ENCODE results near the gene UMAD1.

The UMAD1 gene

DNA sequence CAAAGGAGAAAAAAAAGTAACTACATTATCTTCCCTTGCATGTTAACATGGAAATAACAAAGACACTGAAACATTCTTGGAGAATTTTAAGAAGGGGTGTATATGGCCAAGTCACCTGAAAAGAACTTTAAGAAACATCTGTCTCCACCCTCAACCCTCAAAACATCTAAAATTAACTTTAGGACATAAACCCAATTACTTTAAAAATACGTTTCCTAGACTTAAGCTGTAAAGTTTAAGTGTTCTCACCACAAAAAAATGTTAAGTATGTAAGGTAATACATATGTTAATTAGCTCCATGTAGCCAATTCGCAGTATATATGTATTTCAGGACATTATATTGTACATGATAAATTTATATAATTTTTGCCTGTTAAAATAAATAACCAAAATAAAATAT lies 257.0 kb downstream of the UMAD1 start:
- peak; percentile 100 for FAIRE-seq

DNA sequence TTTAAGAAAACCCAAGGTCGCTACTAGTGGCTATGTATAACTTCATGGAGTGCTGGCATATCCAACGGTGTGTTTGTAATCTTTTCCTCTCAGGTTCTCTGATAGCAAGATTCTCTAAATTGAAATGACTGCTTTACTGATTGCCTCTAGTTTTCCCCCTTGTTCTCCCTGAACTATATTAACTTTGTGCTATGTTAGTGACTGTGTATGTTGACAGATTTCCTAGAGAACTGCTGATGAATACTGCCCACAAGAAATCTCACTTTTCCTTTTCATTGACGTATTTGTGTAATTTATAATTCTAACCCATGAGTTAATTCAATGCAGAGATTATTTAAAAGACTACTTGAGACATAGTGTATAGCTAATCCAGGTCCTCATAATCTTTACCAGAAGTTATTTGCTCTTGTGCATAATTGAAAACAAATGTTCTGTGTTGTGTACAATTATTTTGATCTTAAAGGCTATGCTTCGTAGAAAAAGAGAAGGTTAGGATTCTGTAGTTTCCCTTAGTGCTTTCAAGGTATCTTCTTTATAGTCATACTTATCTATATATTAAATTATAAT lies 257.5 kb downstream of the UMAD1 start:
- no peak for FAIRE-seq

DNA sequence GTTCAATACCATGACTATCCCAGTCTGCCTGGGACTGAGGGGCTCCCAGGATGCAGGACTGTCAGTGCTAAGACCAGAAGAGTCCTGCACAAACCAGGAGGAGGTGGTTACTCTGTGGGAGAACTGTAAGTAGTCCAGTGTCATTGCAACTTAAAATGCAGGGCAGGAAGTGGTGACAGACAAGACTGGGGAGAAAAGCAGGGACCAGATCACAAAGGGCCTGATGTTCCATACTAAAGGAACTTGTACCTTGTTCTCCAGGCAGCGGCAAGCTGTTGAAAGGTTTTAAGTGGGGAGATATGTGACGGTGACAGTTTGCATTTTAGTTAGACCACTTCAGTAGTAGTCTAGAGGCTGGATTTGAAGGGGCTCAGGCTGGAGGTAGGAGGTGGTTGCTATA lies 262.3 kb downstream of the UMAD1 start:
- peak; percentile 17 for FAIRE-seq

DNA sequence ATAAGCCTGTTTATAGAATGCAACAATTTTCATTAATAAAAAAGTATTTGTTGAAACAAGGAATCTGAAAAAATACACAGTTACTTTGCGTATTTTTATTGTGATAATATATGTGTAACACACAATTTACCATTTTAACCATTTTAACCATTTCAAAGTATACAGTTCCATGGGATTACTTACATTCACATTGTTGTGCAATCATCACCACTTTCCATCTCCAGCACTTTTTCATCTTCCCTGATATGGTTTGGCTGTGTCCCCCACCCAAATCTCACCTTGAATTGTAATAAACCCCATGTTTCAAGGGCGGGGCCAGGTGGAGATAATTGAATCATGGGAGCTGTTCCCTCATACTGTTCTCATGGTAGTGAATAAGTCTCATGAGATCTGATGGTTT lies 266.8 kb downstream of the UMAD1 start:
- no peak for FAIRE-seq

DNA sequence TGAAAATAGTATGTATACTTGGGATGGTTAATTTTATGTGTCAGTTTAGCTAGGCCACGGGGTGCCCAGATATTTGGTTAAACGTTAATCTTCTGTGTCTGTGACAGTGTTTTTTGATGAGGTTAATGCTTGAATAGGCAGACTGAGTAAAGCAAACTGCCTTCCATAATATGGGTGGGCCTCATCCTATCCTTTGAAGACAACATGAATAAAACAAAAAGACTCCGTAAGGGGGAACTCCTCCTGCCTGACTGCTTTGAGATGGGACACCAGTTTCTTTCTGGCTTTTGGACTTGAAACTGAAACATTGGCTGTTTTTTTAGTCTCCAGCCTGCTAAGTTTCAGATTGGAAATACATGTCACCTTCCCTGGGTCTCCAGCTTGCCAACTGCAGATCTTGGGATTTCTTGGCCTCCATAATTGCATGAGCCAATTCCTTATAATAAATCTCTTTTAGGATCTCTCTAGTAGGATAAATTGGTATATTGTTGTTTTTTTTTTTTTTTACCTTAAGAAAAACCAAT lies 268.1 kb downstream of the UMAD1 start:
- peak; percentile 87 for FAIRE-seq

DNA sequence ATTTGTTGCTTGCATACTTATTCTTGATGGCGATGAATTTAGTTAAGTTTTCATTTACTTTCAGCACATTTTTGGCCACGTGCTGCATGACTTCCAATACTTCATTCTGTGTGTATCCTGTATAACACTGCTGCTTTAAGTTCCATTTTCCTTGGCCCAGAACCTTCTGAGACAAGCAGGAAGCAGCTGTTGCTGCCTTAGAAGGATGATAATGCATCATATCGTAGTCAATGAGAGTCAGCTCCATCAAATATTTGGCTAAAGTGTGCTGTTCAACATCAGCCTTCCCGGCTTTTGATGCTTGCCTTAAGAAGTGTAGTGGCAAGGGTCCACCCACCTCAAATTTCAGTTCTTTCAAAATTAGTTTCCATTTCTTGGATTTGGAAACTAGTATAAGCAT lies 268.8 kb downstream of the UMAD1 start:
- FAIRE-seq, result no peak

DNA sequence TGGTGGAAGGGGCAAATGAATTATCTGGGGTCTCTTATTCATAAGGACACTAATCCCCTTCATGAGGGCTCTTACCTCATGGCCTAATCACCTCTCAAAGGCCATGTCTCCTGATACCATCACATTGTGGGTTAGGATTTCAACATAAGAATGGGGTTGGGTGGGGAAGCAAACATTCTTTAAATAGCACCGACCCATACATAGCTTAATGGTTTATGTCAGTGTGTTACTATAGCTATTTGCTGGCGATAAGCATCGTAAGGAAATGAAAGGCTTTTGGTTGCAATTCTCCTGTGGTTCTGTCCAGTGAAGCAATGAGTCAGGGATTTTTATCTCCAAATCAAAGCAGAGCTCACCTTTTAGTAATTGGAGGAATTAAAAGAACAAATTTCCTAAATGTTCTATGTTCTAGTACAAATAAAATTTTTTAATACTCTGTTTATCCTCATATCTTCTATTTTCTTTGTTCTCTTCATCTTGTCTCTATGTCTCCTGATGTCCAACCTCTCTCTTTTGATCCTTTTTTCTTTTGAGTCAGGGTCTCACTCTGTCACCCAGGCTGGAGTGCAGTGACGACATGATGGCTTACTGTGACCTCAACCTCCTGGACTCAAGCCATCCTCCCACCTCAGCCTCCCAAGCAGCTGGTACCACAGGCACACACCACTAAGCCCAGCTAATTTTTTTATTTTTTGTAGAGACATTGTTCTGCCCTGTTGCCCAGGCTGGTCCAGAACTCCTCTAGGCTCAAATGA lies 271.0 kb downstream of the UMAD1 start:
- peak; percentile 99 for FAIRE-seq

DNA sequence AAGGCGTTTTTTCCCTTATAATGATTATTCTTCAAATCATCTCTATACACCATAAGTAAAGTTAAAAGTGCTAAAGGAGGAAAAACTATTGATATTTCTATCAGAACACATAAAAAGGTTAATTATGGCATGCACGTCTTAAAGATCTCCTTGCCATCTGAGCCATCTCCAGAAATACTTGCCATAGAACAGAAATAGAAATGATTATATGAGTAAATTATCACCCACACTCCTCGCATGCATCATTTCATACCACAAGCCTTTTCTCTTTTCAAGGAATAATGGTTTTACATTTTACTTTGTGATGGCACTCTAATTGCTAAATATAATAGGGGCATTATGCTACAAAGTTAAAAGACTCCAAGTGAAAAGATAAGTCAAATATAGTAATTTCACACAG lies 272.4 kb downstream of the UMAD1 start:
- peak; percentile 60 for FAIRE-seq

DNA sequence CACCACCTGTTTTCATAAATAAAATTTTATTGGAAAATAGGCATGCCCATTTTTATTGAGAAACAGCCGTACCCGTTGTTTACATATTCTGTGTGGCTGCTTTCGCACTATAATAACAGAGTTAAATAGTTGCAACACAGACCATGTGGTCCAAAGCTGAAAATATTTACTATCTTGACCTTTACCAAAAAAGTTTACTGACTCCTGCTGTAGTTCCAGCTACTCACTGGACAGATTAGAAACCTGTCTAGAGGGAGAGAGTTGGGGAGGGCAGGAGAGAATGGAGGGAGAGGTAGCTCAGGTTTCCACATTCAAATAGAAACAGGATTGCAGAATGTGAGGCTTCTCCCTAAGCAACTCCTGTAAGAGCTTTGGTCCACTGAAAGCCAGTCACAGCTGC lies 273.0 kb downstream of the UMAD1 start:
- FAIRE-seq, result peak; percentile 90

DNA sequence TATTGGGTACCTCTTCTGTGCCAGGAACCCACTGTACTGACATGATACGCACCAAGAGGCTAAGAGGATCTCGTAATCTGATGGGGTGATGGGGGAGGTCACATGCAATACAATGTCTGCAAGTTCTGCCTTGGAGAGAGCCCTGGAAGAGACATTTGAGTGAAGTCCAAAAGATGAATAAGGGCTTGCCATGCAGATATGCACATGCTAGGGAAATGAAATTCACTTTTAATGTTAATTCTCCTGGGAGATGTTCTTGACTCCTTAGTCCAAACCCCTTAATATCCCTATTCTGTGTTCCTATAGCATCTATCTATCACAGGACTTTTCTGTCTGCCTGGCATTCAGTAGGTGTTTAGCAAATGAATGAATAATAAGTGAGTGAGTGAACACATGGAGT lies 274.0 kb downstream of the UMAD1 start:
- no peak for FAIRE-seq

DNA sequence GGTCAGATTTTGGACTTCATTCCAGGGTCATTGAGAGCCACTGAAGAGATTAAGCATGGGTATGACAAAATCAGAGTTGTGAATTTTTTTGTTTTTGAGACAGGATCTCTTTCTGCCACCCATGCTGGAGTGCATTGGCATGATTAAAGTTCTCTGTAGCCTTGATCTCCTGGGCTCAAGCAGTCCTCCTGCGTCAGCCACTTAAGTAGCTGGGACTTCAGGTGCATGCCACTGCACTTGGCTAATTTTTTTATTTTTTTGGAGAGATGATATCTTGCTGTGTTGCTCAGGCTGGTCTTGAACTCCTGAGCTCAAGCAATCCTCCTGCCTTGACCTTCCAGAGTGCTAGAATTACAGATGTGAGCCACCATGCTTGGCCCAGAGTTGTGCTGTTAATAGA lies 275.5 kb downstream of the UMAD1 start:
- no peak for FAIRE-seq

DNA sequence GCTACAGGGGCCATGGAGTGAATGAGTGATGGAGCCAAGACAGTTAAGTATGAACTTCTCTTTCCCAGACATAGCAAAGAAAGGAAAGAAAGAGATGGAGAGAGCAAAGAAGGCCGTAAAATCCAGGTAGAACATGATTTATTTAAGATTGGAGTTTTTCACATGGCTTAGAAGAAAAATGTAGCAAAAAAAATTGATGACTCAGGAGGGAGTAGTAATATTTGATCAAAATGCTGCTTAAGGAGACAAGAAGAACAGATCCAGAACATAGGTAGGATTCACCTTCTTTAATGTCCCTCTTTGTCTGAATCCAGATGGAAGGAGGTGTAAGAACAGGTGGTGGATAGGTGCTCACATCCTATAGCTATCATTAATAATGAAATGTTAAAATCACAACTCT lies 277.0 kb downstream of the UMAD1 start:
- FAIRE-seq, result no peak

DNA sequence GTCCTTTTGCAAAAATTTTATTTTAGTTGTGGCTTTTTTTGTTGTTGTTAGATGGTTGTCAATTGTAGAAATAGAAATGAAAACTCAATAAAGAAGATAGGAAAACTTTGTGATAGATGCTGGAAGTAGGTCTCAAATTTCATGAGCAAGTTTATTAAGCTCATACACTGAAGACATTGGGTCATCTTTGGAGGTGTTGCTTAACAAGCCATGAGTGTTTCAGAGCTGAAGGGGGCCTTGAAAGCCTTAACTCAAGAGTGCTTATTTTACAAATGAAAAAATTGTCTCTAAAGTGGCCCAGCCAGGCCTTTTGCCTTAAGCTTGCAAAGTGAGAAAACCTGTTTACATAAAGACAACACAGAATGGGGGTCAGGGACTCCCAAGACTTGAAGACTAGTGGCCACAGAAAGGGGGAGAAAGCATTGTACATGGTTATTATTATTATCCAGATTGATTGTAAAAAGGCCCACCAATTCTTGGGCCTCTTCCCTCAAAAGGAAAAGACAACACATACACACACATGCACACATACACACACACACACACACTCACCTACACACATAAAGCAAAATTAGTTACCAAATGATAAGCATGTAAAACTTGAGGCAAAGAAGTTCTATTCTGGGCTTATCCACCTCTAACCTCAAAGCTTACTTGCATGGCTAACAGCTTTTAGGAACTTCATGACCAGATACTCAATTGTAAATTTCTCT lies 278.3 kb downstream of the UMAD1 start:
- FAIRE-seq, result peak; percentile 58

DNA sequence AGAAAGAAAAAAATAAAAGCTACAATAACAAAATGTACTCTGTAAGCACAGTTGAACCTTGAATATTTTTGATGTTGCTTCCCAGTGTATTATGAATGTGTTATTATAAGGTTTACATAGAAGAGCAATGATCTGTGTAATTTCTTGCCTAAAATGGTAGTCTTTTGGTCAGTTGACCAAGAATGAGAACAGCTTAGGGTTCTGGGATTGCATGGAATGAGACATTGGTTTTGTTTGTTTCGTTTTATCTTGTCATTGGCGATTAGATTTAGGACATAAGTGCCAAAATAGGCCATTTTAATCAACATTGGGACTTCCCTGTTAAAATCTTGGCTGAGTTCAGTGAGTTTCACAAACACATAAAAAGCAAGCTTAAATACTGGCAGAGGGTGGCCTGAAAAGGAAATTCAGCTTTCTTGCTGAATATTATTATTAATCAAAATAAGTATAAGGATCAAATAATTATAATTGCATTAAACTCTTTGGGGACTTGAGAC lies 278.9 kb downstream of the UMAD1 start:
- no peak for FAIRE-seq

DNA sequence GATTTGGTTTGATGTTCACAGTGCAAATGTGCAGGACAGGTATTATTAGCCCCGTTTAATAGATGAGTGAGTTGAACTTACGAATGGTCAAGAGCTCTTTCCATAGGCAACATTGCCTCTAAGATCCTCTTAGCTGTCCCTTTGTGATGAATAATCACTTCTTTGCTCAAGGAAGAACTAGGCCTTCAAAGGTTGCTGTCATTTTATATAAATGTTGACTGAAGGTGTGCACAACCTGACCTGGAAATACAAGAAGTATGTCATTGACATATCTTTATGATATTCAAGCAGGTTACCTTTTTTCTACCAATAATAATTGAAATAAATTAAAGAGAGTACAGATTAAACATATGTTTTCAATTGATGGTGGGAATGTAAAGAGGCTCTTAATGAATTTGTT lies 279.5 kb downstream of the UMAD1 start:
- FAIRE-seq, result peak; percentile 58

DNA sequence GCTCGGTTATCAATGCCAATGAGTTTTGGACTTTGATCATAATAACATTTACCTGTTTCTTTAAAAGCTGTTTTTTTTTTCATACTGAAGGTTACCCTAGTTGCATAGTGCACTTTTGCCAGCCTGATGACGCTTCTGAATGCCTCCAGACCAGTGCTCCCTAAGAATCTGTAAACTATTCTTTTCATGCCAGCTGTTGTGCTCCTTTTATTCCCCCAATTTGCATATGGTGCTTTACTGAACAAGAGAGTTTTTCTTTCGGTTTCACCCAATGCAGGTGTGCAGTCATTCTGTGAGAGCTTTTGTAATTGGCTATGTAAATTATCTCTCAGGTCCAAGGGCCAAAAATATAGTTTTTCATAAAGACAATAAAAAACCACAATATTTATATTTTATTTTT lies 279.9 kb downstream of the UMAD1 start:
- no peak for FAIRE-seq

DNA sequence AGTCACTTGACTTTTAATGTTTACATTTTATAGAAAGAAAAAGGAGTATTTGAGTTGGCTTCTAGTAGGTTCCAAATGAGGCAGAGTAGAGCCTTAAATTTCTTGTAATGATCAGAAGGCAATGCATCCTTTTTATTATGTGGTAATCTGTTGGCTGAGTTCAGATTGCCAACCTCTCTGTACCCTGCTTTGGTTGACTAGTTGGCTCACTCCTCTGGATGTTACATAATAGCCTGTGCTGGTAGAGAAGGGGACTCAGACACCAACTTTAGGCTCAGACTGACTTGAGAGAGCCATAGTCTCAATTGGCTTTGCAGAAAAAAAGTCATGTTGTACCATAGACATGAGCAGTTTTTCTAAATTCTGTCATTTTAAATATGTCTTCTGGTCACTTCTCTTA lies 281.3 kb downstream of the UMAD1 start:
- FAIRE-seq, result no peak

DNA sequence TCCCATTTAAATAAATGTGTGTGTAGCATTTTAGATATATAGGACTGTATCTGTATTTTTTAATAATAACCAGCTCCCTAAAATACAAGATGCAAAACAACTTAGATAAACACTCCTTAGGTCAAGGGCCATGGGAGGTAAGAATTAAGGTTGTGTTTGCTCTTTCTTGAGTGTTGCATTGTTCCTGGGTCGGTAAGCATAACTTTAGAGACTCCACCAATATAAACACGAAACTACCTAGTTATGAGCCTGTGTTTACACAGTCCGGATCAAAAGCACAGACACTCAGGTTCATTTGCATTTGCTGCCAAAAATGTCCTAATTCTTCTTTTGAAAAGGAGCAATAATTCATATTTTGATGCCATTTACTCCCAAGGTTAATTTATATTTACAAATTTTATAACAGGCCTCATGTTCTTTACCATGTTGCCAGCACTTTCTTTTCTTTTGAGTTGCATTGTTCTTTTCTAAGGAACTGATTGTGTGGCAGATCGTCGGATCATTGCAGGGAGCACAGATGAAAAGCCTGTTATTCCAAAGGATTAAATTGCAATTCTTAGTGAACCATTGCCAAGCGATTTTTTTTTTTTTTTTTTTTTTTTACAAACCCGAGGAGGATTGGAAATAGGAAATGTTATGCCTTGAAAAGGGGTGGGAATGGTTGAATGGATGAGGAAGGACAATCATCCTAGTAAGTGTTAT lies 282.3 kb downstream of the UMAD1 start:
- FAIRE-seq, result no peak

DNA sequence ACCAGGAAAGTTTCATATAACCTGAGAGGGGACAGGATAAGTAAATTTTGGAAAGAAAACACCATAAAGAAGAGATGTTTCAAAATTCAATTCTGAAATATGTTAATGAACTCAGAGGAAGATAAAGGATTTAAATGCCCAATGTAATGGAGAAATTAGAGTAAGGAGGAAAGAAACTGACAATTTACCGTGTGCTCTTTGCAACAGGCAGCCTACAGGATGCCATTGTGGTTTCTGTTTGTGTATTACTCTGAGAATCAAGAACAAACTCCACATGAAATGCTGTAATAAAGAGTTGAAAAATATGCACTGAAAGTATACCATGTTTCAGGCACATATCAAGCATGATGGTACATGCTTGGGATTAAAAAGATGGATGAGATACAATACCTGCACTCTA lies 283.3 kb downstream of the UMAD1 start:
- FAIRE-seq, result no peak

DNA sequence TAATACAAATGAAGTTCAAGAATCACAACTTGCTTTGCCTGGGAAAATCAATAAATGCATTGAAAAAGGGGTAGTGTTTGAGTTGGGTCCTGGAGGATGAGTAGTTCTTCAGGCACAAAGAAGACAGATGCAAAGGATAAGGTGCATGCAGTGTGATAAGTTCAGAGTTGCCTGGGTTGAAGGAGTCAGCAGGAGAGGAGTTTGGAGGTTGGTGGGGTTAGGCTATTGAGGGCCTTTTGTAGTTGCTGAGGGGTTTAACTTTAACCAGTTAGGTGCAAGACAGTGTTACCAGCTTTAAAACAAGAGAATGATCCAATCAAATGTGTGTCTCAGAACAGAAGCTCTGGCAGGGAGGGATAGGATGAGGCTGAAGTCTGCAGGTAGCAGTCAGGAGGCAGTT lies 283.8 kb downstream of the UMAD1 start:
- FAIRE-seq, result no peak
